ENCODE data around the gene DPP8.
A peak's percentile ranks its signal among the peaks of the same experiment; 100 is the strongest.
"Not testable (repeated sequence)": the region's sequence is repeated elsewhere in the genome, so short reads cannot be mapped to it uniquely, and the experiment has no call there.

Gene DPP8

GRCh38 chr15:65524226-65524625 is 6.7 kb upstream of the DPP8 start:
- DNase-seq, result no peak

GRCh38 chr15:65521350-65521749 is 3.9 kb upstream of the DPP8 start:
- no peak for DNase-seq

- DNase-seq, result no peak
These were observed 1.3 kb upstream of the DPP8 start for GRCh38 chr15:65518633-65519285.

- no peak for DNase-seq
These were observed 348 bp upstream of the DPP8 start for GRCh38 chr15:65517866-65518207.

- no peak for DNase-seq
These were observed 4.6 kb downstream of the DPP8 start for GRCh38 chr15:65512807-65513416.

GRCh38 chr15:65512189-65512588 is 5.3 kb downstream of the DPP8 start:
- no peak for DNase-seq

- DNase-seq, result no peak
These were observed 8.2 kb downstream of the DPP8 start for GRCh38 chr15:65509321-65509720.

- DNase-seq, result no peak
These were observed 23.4 kb downstream of the DPP8 start for GRCh38 chr15:65494076-65494475.

- no peak for DNase-seq
These were observed 32.6 kb downstream of the DPP8 start for GRCh38 chr15:65484876-65485275.

GRCh38 chr15:65476903-65477302 is 40.6 kb downstream of the DPP8 start:
- DNase-seq, result no peak

GRCh38 chr15:65470866-65471265 is 46.6 kb downstream of the DPP8 start:
- DNase-seq, result no peak

- no peak for DNase-seq
These were observed 49.1 kb downstream of the DPP8 start for GRCh38 chr15:65468229-65468909.

GRCh38 chr15:65466901-65467300 is 50.6 kb downstream of the DPP8 start:
- no peak for DNase-seq

GRCh38 chr15:65463096-65463495 is 54.4 kb downstream of the DPP8 start:
- not testable (repeated sequence) for DNase-seq

GRCh38 chr15:65460741-65461347 is 56.6 kb downstream of the DPP8 start:
- peak in 1 of 5 donors; percentile 59 for DNase-seq

- not testable (repeated sequence) for DNase-seq
These were observed 62.2 kb downstream of the DPP8 start for GRCh38 chr15:65455256-65455655.

- DNase-seq, result no peak
These were observed 65.5 kb downstream of the DPP8 start for GRCh38 chr15:65451989-65452388.

GRCh38 chr15:65450556-65450955 is 66.9 kb downstream of the DPP8 start:
- no peak for DNase-seq

- DNase-seq, result no peak
These were observed 70.3 kb downstream of the DPP8 start for GRCh38 chr15:65447145-65447544.

- no peak for DNase-seq
These were observed 83.3 kb downstream of the DPP8 start for GRCh38 chr15:65434201-65434600.

GRCh38 chr15:65431731-65432130 is 85.8 kb downstream of the DPP8 start:
- no peak for DNase-seq

GRCh38 chr15:65426216-65426853 is 91.2 kb downstream of the DPP8 start:
- DNase-seq, result no peak

GRCh38 chr15:65424683-65425082 is 92.8 kb downstream of the DPP8 start:
- DNase-seq, result no peak

All from T-helper 1 cell (primary cell).